Adrenal gland (tissue), 5 donors: ENCODE results near the gene SEMA3E.

Source experiments
- POLR2A ChIP-seq, 2 donors: fragments of 450-650 bp; IDR thresholded peaks; one replicate each; pipeline ENCODE4 v1.6.1; 2017; ENCODE audit warnings: antibody characterized with exemption in 2 of 2, mild to moderate bottlenecking in 2 of 2, moderate library complexity in 1 of 2
- TF ChIP-seq, protein P1 (sequence below), 6 experiments: fragments of 450-650 bp in 4 of 6; fragments of 200-600 bp in 2 of 6; sonication (generic) in 1 of 6; IDR thresholded peaks; 1 replicate in 5 of 6; 2 replicates in 1 of 6; pipeline versions ENCODE4 v1.5.1 to v1.8.0; 2016 to 2021; ENCODE audit warnings: antibody characterized with exemption in 6 of 6, mild to moderate bottlenecking in 2 of 6, moderate library complexity in 1 of 6
- donor health status: DM: no; HTN: no; CAD: no.

DNA sequence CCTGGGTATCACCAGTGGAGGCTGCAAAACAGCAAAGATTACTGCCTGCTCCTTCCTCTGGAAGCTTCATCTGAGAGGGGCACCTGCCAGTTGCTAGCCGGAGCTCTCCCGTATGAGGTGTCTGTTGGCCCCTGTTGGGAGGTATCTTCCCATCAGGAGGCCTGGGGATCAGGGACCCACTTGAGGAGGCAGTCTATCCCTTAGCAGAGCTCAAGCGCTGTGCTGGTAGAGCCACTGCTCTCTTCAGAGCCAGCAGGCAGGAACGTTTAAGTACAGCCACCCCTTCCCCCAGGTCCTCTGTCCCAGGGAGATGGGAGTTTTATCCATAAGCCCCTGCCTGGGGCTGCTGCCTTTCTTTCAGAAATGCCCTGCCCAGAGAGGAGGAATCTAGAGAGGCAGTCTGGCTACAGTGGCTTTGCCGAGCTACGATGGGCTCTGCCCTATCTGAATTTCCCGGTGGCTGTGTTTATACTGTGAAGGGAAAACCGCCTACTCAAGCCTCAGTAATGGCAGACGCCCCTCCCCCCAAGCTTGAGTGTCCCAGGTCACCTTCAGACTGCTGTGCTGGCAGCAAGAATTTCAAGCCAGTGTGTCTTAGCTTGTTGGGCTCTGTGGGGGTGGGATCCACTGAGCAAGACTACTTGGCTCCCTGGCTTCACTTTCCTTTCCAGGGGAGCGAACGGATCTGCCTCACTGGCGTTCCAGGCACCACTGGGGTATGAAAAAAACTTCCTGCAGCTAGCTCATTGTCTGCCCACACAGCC is 19.6 kb downstream of the SEMA3E start:
- TF ChIP-seq, protein P1, sequence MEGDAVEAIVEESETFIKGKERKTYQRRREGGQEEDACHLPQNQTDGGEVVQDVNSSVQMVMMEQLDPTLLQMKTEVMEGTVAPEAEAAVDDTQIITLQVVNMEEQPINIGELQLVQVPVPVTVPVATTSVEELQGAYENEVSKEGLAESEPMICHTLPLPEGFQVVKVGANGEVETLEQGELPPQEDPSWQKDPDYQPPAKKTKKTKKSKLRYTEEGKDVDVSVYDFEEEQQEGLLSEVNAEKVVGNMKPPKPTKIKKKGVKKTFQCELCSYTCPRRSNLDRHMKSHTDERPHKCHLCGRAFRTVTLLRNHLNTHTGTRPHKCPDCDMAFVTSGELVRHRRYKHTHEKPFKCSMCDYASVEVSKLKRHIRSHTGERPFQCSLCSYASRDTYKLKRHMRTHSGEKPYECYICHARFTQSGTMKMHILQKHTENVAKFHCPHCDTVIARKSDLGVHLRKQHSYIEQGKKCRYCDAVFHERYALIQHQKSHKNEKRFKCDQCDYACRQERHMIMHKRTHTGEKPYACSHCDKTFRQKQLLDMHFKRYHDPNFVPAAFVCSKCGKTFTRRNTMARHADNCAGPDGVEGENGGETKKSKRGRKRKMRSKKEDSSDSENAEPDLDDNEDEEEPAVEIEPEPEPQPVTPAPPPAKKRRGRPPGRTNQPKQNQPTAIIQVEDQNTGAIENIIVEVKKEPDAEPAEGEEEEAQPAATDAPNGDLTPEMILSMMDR (IDR thresholded peaks at IDR 0.05), result no peak
- no peak for TF ChIP-seq POLR2A (IDR thresholded peaks at IDR 0.05)
